OCI-LY7 (cell line): Measurements from ENCODE around the gene CELF2.

Source experiments
- CTCF ChIP-seq: fragments of 200-600 bp; sonication (generic); conservative IDR thresholded peaks from 2 replicates; pipeline ENCODE4 v1.5.1; 2014; ENCODE audit warnings: mild to moderate bottlenecking, antibody characterized with exemption, low read length, moderate library complexity, mixed read lengths
- EZH2phosphoT487 ChIP-seq: fragments of 200-600 bp; sonication (generic); IDR thresholded peaks from 2 replicates; pipeline ENCODE4 v1.6.1; 2018; ENCODE audit warnings: low read depth, borderline replicate concordance, mild to moderate bottlenecking, mixed run types, antibody characterized with exemption, low read length, moderate library complexity, mixed read lengths

GRCh38 chr10:10987111-10987510 lies 30.6 kb upstream of the CELF2 start:
- no peak for TF ChIP-seq CTCF
- no peak for TF ChIP-seq EZH2phosphoT487
